Measurements from ENCODE around the gene LCNL1. TPM values are rescaled to one million over a fixed set of nuclear protein-coding genes. Genes with fewer than 3 reads are reported as not detected.

The LCNL1 gene
- total RNA-seq, 4 donors from 2014 or later: 0.28 to 0.47 (median 0.36) TPM; not detected in 1

- DNase-seq (ENCODE audit: low spot score): no peak
- TF ChIP-seq CTCF (IDR thresholded peaks at IDR 0.05): no peak
- no peak for ATAC-seq (ENCODE audit: low FRiP score)
These were observed 39.8 kb downstream of the LCNL1 start for GRCh38 chr9:137022662-137023008.

- no peak for ATAC-seq (ENCODE audit: low FRiP score)
- DNase-seq (ENCODE audit: low spot score): no peak
- TF ChIP-seq CTCF (IDR thresholded peaks at IDR 0.05): no peak
These were observed 40.4 kb downstream of the LCNL1 start for GRCh38 chr9:137023157-137023556.

- DNase-seq (ENCODE audit: low spot score) (no peak), ATAC-seq (ENCODE audit: low FRiP score) (no peak)
- TF ChIP-seq CTCF (IDR thresholded peaks at IDR 0.05): no peak
These were observed 40.8 kb downstream of the LCNL1 start for GRCh38 chr9:137023583-137023991.

GRCh38 chr9:137025517-137025966, 42.7 kb downstream of the LCNL1 start:
- no peak for TF ChIP-seq CTCF (IDR thresholded peaks at IDR 0.05)
- ATAC-seq (ENCODE audit: low FRiP score) (no peak), DNase-seq (ENCODE audit: low spot score) (no peak)

- TF ChIP-seq CTCF (IDR thresholded peaks at IDR 0.05): no peak
- no peak for ATAC-seq (ENCODE audit: low FRiP score)
- no peak for DNase-seq (ENCODE audit: low spot score)
These were observed 43.6 kb downstream of the LCNL1 start for GRCh38 chr9:137026384-137026783.

- DNase-seq (ENCODE audit: low spot score) (no peak), ATAC-seq (ENCODE audit: low FRiP score) (no peak)
- no peak for TF ChIP-seq CTCF (IDR thresholded peaks at IDR 0.05)
These were observed 44.0 kb downstream of the LCNL1 start for GRCh38 chr9:137026828-137027227.

- TF ChIP-seq CTCF (IDR thresholded peaks at IDR 0.05): no peak
- DNase-seq (ENCODE audit: low spot score) (no peak), ATAC-seq (ENCODE audit: low FRiP score) (peak; percentile 28)
These were observed 44.8 kb downstream of the LCNL1 start, which contains the start of gene ABCA2 for GRCh38 chr9:137027369-137028262. ABCA2 (minus strand) TSS chr9:137028237; CDS start chr9:137028140, 97 bp downstream.
